WTC11 (cell line): Measurements from ENCODE around the gene SOX15.

Source experiments
- CTCF ChIP-seq: fragments of 200-600 bp; IDR thresholded peaks from 2 replicates; pipeline ENCODE4 v1.8.0; 2022; ENCODE audit warnings: antibody characterized with exemption
- NR2C2 ChIP-seq: sonication (generic); formaldehyde crosslinking; IDR thresholded peaks from 2 replicates; pipeline ENCODE4 v1.8.0; 2022; ENCODE audit warnings: mild to moderate bottlenecking, missing genetic modification reagents
- TEAD4 ChIP-seq: sonication (generic); formaldehyde crosslinking; IDR thresholded peaks from 2 replicates; pipeline ENCODE4 v1.8.0; 2022; ENCODE audit warnings: mild to moderate bottlenecking, missing genetic modification reagents

GRCh38 chr17:7552621-7553051 is 37.3 kb downstream of the SOX15 start:
- TF ChIP-seq TEAD4 (CRISPR knock-in tag) (no peak), CTCF (no peak), NR2C2 (no peak)
